CD4-positive, alpha-beta memory T cell (primary cell): ENCODE measurements around the gene SLC9A1. TPM values are rescaled to one million over a fixed set of nuclear protein-coding genes. Genes with fewer than 3 reads are reported as not detected.

Experiments used
- CTCF ChIA-PET: fragments of 350-600 bp; sonication (Branson Sonifier 250); formaldehyde crosslinking; loops from one replicate; lab custom pipeline; 2021; ENCODE audit warnings: inconsistent platforms; ENCODE audit not compliant: partially characterized antibody; lab: Charles Lee
- POLR2A ChIA-PET: fragments of 350-600 bp; sonication (Branson Sonifier 250); formaldehyde crosslinking; loops from one replicate; lab custom pipeline; 2021; ENCODE audit not compliant: partially characterized antibody; lab: Charles Lee
- DNase-seq, 5 donors: peaks; one replicate each; pipeline versions ENCODE4 v3.0.0 to v3.0.0-alpha.2; 2020 to 2022; ENCODE audit warnings: mixed read lengths in 1 of 5
- H3K27ac ChIP-seq: one replicate; pipeline ENCODE4 v1.7.0; 2013; ENCODE audit warnings: low read depth, low read length
- H3K27me3 ChIP-seq: 2 replicates; pipeline ENCODE4 v1.7.0; 2013; ENCODE audit warnings: mild to moderate bottlenecking, low read length, moderate library complexity; ENCODE audit not compliant: insufficient read depth
- H3K36me3 ChIP-seq: 2 replicates; pipeline ENCODE4 v1.7.0; 2013; ENCODE audit warnings: mild to moderate bottlenecking, low read length, moderate library complexity; ENCODE audit not compliant: insufficient read depth
- H3K4me1 ChIP-seq: 2 replicates; pipeline ENCODE4 v1.7.0; 2013; ENCODE audit warnings: mild to moderate bottlenecking, low read length, moderate library complexity; ENCODE audit not compliant: insufficient read depth
- H3K4me3 ChIP-seq, 2 donors: one replicate each; pipeline ENCODE4 v1.7.0; 2013; ENCODE audit warnings: low read length in 2 of 2, mild to moderate bottlenecking in 1 of 2
- H3K9me3 ChIP-seq, 2 donors: one replicate each; pipeline ENCODE4 v1.7.0; 2013; ENCODE audit warnings: low read length in 2 of 2, control low read depth in 1 of 2; ENCODE audit not compliant: control insufficient read depth in 1 of 2
- H3K27ac Mint-ChIP-seq, 7 donors: one replicate each; pipeline ENCODE4 v1.8.0; 2020 to 2021; ENCODE audit warnings: mixed read lengths in 7 of 7, mild to moderate bottlenecking in 6 of 7, inconsistent platforms in 3 of 7, moderate library complexity in 3 of 7
- H3K27me3 Mint-ChIP-seq, 2 donors: one replicate each; pipeline ENCODE4 v1.8.0; 2020 to 2021; ENCODE audit warnings: mixed read lengths in 2 of 2
- H3K36me3 Mint-ChIP-seq, 2 donors: one replicate each; pipeline ENCODE4 v1.8.0; 2020 to 2021; ENCODE audit warnings: mixed read lengths in 2 of 2, inconsistent platforms in 1 of 2, mild to moderate bottlenecking in 1 of 2
- H3K4me1 Mint-ChIP-seq, 4 donors: one replicate each; pipeline ENCODE4 v1.8.0; 2020 to 2021; ENCODE audit warnings: mixed read lengths in 4 of 4, mild to moderate bottlenecking in 1 of 4
- H3K4me3 Mint-ChIP-seq, 8 donors: one replicate each; pipeline ENCODE4 v1.8.0; 2020 to 2021; ENCODE audit warnings: mixed read lengths in 8 of 8, mild to moderate bottlenecking in 7 of 8, moderate library complexity in 6 of 8, inconsistent platforms in 3 of 8
- H3K9me3 Mint-ChIP-seq, 8 donors: one replicate each; pipeline ENCODE4 v1.8.0; 2020 to 2021; ENCODE audit warnings: mixed read lengths in 8 of 8, mild to moderate bottlenecking in 5 of 8, inconsistent platforms in 3 of 8, moderate library complexity in 1 of 8
- intact Hi-C: fragments of 100-400 bp; cut with micrococcal nuclease; formaldehyde crosslinking; loops from one replicate; pipeline ENCODE4 v1.15.1; 2023
- polyA plus RNA-seq, 2 donors: library from polyadenylated mRNA; unstranded; fragments of 300-500 nt; fragmentation: Illumina TruSeq; gene quantifications; one replicate each; pipeline ENCODE4 v1.2.3, GENCODE V29; 2021
- total RNA-seq, 2 experiments: library from RNA; stranded (reverse); gene quantifications; one replicate each; pipeline ENCODE4 v1.2.3, GENCODE V29; 2021

The SLC9A1 gene
- total and polyA plus RNA-seq, 4 experiments from 2014 or later, result 2.1 to 15.0 (median 12.3) TPM

DNA sequence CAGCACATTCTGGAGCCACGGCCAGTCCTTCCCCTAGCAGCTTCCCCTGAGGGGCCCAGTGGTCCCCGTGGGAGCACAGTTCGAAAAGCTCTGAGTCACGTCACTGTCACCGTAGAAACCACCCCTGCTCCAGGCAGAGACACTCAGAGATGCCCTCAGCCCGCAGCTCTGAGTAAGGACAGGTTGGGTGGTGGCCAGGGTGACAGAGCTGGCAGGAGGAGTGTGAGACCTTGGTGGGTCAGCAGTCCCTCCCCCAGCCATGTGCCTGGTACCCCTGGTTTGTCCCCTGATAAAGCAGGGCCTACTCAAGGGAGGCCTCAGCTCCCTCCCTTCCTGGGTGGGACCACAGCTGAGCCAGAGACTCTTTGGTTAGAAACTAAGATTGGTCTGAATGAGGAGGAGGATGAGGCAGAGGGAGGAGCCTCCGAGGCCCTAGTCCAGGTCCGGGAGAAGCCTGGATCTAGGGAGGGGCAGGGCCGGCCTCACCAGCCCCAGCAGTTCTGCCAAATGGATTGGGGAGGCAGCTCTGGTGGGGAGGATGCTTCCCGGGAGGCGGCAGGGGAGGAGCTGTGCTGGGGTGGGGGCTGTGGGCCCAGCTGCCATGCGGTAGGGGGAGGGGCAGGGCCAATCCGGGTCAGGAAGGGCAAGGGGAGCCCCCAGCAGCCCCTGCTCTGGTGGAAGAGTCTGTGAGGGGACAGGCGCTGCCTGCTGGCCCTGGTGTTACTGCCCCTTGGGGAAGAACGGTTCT, 55.2 kb downstream of the SLC9A1 start:
- Mint-ChIP-seq H3K9me3 (no peaks in the 10 kb centered on the region), H3K27ac (peak overlapping the region in 1 of 7 donors; percentile 59), H3K27me3 (no peaks in the 10 kb centered on the region), H3K4me1 (peaks cover 0 to 4% (median 4%) of the 10 kb centered on the region in 4 donors), H3K4me3 (no peak overlapping the region), H3K36me3 (peaks cover 0 to 10% of the 10 kb centered on the region in 2 donors)
- intact Hi-C loops, result no loop called here
- H3K4me3 ChIP-seq, result no peak overlapping the region
- ChIA-PET CTCF (interaction anchor here (1.2 to 15.4 kb wide), 6 partner anchors 13 to 194 kb away, joined by 3 to 247 read pairs (median 45); no protein-coding TSS in a partner anchor), POLR2A (interaction anchor here (0.6 kb wide), 1 partner anchor 55 kb away, joined by 3 read pairs; no protein-coding TSS in a partner anchor)
- no peaks in the 10 kb centered on the region for H3K9me3 ChIP-seq
- no peak for DNase-seq
- no peak overlapping the region for H3K27ac ChIP-seq
- H3K4me1 ChIP-seq, result no peaks in the 10 kb centered on the region
- no peaks in the 10 kb centered on the region for H3K27me3 ChIP-seq
- no peaks in the 10 kb centered on the region for H3K36me3 ChIP-seq

DNA sequence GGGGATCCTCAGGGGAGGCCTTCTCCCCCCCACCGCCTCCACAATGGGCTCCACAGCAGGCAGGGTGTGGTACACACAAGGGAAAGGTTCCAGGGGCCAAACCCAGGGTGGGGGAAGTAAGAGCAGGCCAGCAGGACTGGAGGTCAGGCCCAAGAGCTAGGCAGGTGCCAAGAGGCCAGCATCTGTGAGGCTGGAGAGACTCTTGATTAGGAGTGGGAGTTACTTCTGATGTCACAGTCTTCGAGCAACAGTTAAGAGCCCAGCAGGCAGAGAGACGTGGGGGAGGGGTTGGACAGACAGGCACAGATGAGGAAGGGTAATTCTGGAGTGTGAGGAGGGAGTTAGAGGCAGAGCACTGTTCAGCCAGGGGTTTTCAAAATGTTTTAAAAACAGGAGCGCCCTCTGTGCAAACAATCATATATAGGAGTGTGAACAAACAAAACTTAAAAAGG, 55.8 kb downstream of the SLC9A1 start:
- H3K9me3 ChIP-seq, result no peaks in the 10 kb centered on the region
- H3K27ac ChIP-seq, result no peak overlapping the region
- H3K36me3 Mint-ChIP-seq, result peaks cover 0 to 9% of the 10 kb centered on the region in 2 donors
- H3K27me3 ChIP-seq, result no peaks in the 10 kb centered on the region
- CTCF ChIA-PET, result interaction anchor here (1.2 to 15.4 kb wide), 5 partner anchors 14 to 195 kb away, joined by 4 to 247 read pairs (median 85); no protein-coding TSS in a partner anchor
- no peaks in the 10 kb centered on the region for H3K27me3 Mint-ChIP-seq
- DNase-seq, result no peak
- H3K4me3 Mint-ChIP-seq, result no peak overlapping the region
- H3K4me1 Mint-ChIP-seq, result peaks cover 0 to 4% (median 4%) of the 10 kb centered on the region in 4 donors
- peak overlapping the region in 2 of 7 donors; percentile 59 to 61 for H3K27ac Mint-ChIP-seq
- H3K4me3 ChIP-seq, result no peak overlapping the region
- POLR2A ChIA-PET, result no interaction called here
- no peaks in the 10 kb centered on the region for H3K36me3 ChIP-seq
- no peaks in the 10 kb centered on the region for H3K4me1 ChIP-seq
- intact Hi-C loops, result no loop called here
- no peaks in the 10 kb centered on the region for H3K9me3 Mint-ChIP-seq

DNA sequence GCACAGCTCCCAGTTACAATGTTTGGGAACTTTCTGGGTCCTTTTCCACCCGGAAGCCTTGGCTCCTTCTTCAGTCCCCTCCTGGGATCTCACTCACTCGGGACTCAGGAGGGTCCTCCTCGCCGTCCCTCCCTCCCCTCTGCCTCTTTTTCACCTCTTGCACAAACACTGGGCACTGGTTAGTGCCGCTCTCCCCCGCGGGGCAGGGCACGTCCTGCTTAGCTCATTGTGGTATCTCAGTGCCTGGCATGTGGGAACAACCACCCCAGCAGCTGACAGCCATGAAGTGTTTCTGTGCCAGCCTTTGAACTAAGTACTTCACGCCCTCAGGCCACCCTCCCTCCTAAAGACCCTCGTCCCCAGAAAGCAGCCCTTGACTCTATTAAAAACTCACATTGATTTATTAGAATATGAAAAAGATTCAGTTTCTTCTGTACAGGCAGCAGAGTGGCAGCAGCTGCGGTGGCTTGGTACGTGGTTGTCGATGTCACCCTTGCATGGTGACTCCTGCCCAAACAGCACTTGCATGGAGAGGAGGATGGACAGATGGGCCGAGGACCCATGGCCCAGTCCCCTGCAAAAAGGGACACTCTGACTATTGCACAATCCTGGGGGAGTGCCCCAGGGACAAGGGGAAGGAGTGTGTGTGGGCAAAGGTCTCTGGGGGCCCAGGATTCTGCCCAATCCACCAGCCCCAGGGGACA, 56.3 kb downstream of the SLC9A1 start:
- Mint-ChIP-seq H3K9me3 (no peaks in the 10 kb centered on the region), H3K4me3 (no peak overlapping the region), H3K27ac (peak overlapping the region in 3 of 7 donors; percentile 53 to 78 (median 59)), H3K4me1 (peaks cover 0 to 4% (median 4%) of the 10 kb centered on the region in 4 donors), H3K27me3 (no peaks in the 10 kb centered on the region), H3K36me3 (peaks cover 0 to 9% of the 10 kb centered on the region in 2 donors)
- intact Hi-C loops, result no loop called here
- POLR2A ChIA-PET, result interaction anchor here (1.2 kb wide), 1 partner anchor 53 kb away, joined by 3 read pairs; no protein-coding TSS in a partner anchor
- CTCF ChIA-PET, result interaction anchor here (0.8 to 15.4 kb wide), 11 partner anchors 14 to 198 kb away, joined by 3 to 247 read pairs (median 4); no protein-coding TSS in a partner anchor
- DNase-seq, result no peak
- Histone ChIP-seq H3K9me3 (no peaks in the 10 kb centered on the region), H3K27me3 (no peaks in the 10 kb centered on the region), H3K4me3 (no peak overlapping the region), H3K27ac (no peak overlapping the region), H3K4me1 (no peaks in the 10 kb centered on the region), H3K36me3 (no peaks in the 10 kb centered on the region)

GRCh38 chr1:27097484-27097917, 57.4 kb downstream of the SLC9A1 start:
- Mint-ChIP-seq H3K4me1 (peaks cover 0 to 4% (median 3%) of the 10 kb centered on the region in 4 donors), H3K27ac (peak overlapping the region in 1 of 7 donors; percentile 40), H3K9me3 (no peaks in the 10 kb centered on the region), H3K4me3 (no peak overlapping the region), H3K36me3 (peaks cover 0 to 6% of the 10 kb centered on the region in 2 donors), H3K27me3 (no peaks in the 10 kb centered on the region)
- no peaks in the 10 kb centered on the region for H3K9me3 ChIP-seq
- POLR2A ChIA-PET, result interaction anchor here (1.2 kb wide), 1 partner anchor 52 kb away, joined by 3 read pairs; no protein-coding TSS in a partner anchor
- no peaks in the 10 kb centered on the region for H3K27me3 ChIP-seq
- H3K27ac ChIP-seq, result no peak overlapping the region
- no peak overlapping the region for H3K4me3 ChIP-seq
- H3K36me3 ChIP-seq, result no peaks in the 10 kb centered on the region
- CTCF ChIA-PET, result interaction anchor here (0.6 to 15.4 kb wide), 19 partner anchors 9 to 298 kb away, joined by 3 to 247 read pairs (median 4); no protein-coding TSS in a partner anchor
- intact Hi-C loops, result loop anchor here (1.0 kb wide), 2 partner anchors 53 to 100 kb away; no protein-coding TSS in a partner anchor
- DNase-seq, result peak; percentile 64 to 72 (median 68)
- no peaks in the 10 kb centered on the region for H3K4me1 ChIP-seq

GRCh38 chr1:27095576-27095975, 59.3 kb downstream of the SLC9A1 start:
- Histone ChIP-seq H3K4me3 (no peak overlapping the region), H3K27ac (no peak overlapping the region), H3K4me1 (no peaks in the 10 kb centered on the region), H3K9me3 (no peaks in the 10 kb centered on the region), H3K36me3 (no peaks in the 10 kb centered on the region), H3K27me3 (no peaks in the 10 kb centered on the region)
- Mint-ChIP-seq H3K27ac (no peak overlapping the region), H3K9me3 (no peaks in the 10 kb centered on the region), H3K4me3 (no peak overlapping the region), H3K27me3 (no peaks in the 10 kb centered on the region), H3K4me1 (peaks cover 0 to 4% (median 3%) of the 10 kb centered on the region in 4 donors), H3K36me3 (peaks cover 0 to 4% of the 10 kb centered on the region in 2 donors)
- DNase-seq, result no peak
- CTCF ChIA-PET, result interaction anchor here (2.6 to 15.4 kb wide), 3 partner anchors 8 to 51 kb away, joined by 8 to 247 read pairs (median 9); no protein-coding TSS in a partner anchor
- POLR2A ChIA-PET, result no interaction called here
- intact Hi-C loops, result no loop called here

- Histone ChIP-seq H3K9me3 (no peaks in the 10 kb centered on the region), H3K4me3 (no peak overlapping the region), H3K36me3 (no peaks in the 10 kb centered on the region), H3K27me3 (no peaks in the 10 kb centered on the region), H3K4me1 (no peaks in the 10 kb centered on the region), H3K27ac (no peak overlapping the region)
- H3K9me3 Mint-ChIP-seq, result no peaks in the 10 kb centered on the region
- H3K4me1 Mint-ChIP-seq, result peaks cover 0 to 4% (median 3%) of the 10 kb centered on the region in 4 donors
- H3K27me3 Mint-ChIP-seq, result no peaks in the 10 kb centered on the region
- POLR2A ChIA-PET, result no interaction called here
- peaks cover 0 to 2% of the 10 kb centered on the region in 2 donors for H3K36me3 Mint-ChIP-seq
- DNase-seq, result no peak
- CTCF ChIA-PET, result interaction anchor here (0.9 to 15.4 kb wide), 3 partner anchors 48 to 205 kb away, joined by 3 to 247 read pairs (median 3); no protein-coding TSS in a partner anchor
- intact Hi-C loops, result no loop called here
- no peak overlapping the region for H3K27ac Mint-ChIP-seq
- H3K4me3 Mint-ChIP-seq, result no peak overlapping the region
These were observed 62.0 kb downstream of the SLC9A1 start for GRCh38 chr1:27092888-27093287.
